HL-60 (cell line): ENCODE measurements around the gene DPP10.

ENCODE experiments used
- DNase-seq, 2 experiments: peaks; one replicate each; pipeline ENCODE4 v3.0.0-alpha.2; 2010 to 2020; ENCODE audit warnings: low read depth in 1 of 2, low spot score in 1 of 2
- H3K27ac ChIP-seq: fragments of 250-450 bp; sonication (Bioruptor Pico); replicated peaks from 2 replicates; pipeline ENCODE4 v1.5.1; 2020; ENCODE audit warnings: mild to moderate bottlenecking, moderate library complexity
- H3K27me3 ChIP-seq: fragments of 250-450 bp; sonication (Bioruptor Pico); 2 replicates; pipeline ENCODE4 v1.5.1; 2021; ENCODE audit warnings: mild to moderate bottlenecking, moderate library complexity; ENCODE audit not compliant: insufficient read depth, poor library complexity, severe bottlenecking
- H3K4me3 ChIP-seq: replicated peaks from 2 replicates; pipeline ENCODE4 v1.5.1; 2011; ENCODE audit warnings: mild to moderate bottlenecking, control low read depth, low read length; ENCODE audit not compliant: insufficient read depth
- CTCF ChIP-seq: IDR thresholded peaks from one replicate; pipeline ENCODE4 v1.5.1; 2011; ENCODE audit warnings: low read length, control low read depth, inconsistent platforms; ENCODE audit not compliant: insufficient read depth
- GABPA ChIP-seq: IDR thresholded peaks from 2 replicates; pipeline ENCODE4 v1.6.1; 2012; ENCODE audit warnings: low read depth
- POLR2AphosphoS5 ChIP-seq: IDR thresholded peaks from 2 replicates; pipeline ENCODE4 v1.6.1; 2012; ENCODE audit warnings: low read depth
- REST ChIP-seq: IDR thresholded peaks from 2 replicates; pipeline ENCODE4 v1.6.1; 2012; ENCODE audit warnings: low read depth; ENCODE audit not compliant: insufficient replicate concordance
- SPI1 ChIP-seq: IDR thresholded peaks from 2 replicates; pipeline ENCODE4 v1.6.1; 2012; ENCODE audit warnings: low read depth, mild to moderate bottlenecking, borderline replicate concordance

DPP10 gene

DNA sequence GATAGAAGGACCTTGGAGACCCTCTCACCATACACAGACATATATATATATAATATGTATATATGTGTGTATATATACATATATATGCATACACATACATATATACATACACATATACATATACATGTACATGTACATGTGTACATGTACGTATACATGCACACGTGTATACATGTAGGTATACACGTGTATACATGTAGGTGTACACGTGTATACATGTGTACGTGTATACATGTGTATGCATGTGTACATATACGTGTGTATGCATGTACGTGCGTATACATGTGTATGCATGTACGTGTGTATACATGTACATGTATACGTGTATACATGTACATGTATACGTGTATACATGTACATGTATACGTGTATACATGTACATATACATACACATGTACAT lies 54.5 kb downstream of the DPP10 start:
- Histone ChIP-seq H3K27ac (no peak overlapping the region), H3K4me3 (no peak overlapping the region), H3K27me3 (no peaks in the 10 kb centered on the region)
- DNase-seq = no peak
- TF ChIP-seq POLR2AphosphoS5 (no peak), CTCF (no peak), REST (no peak), GABPA (no peak), SPI1 (no peak)

GRCh38 chr2:114499101-114499500 lies 56.7 kb downstream of the DPP10 start:
- Histone ChIP-seq H3K4me3 (no peak overlapping the region), H3K27me3 (no peaks in the 10 kb centered on the region), H3K27ac (no peak overlapping the region)
- TF ChIP-seq POLR2AphosphoS5 (no peak), REST (no peak), GABPA (no peak), CTCF (no peak), SPI1 (no peak)
- no peak for DNase-seq

DNA sequence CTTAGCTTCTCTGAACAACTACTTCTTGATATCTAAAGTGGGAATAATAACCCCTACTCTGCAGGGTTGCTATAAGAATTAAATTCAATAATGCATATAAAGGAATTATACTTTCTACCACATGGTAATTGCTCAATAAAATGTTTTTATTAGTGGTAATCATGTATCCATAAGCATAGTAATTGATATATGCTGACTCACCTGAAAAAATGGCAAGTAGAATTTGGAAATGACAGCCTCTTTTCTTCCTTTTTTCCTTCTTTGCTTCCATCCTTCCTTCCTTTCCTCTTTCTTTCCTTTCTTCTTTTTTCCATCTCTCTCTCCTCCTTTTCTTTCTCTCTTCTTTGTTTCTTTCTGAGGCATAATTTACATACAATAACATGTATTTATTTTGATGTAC lies 65.3 kb downstream of the DPP10 start:
- H3K4me3 ChIP-seq = no peak overlapping the region
- no peak for DNase-seq
- H3K27ac ChIP-seq = no peak overlapping the region
- no peaks in the 10 kb centered on the region for H3K27me3 ChIP-seq
- TF ChIP-seq GABPA (no peak), CTCF (no peak), SPI1 (no peak), REST (no peak), POLR2AphosphoS5 (no peak)
